Heart left ventricle (tissue), 13 donors: Measurements from ENCODE around the gene TMEM132D.

ENCODE experiments used
- POLR2A ChIP-seq, 2 donors: fragments of 450-650 bp; IDR thresholded peaks; one replicate each; pipeline ENCODE4 v1.6.1; 2017; ENCODE audit warnings: antibody characterized with exemption in 2 of 2, mild to moderate bottlenecking in 2 of 2, moderate library complexity in 2 of 2
- TF ChIP-seq, protein P1 (sequence below), 12 donors: fragments of 200-600 bp; sonication (generic) in 4 of 12; IDR thresholded peaks; one replicate each; pipeline versions ENCODE4 v1.5.0 to v1.8.0; 2018 to 2022; ENCODE audit warnings: antibody characterized with exemption in 12 of 12, mild to moderate bottlenecking in 5 of 12
- donor health status: ischemic (EF 13 %, LVEDD 7.1; RV severe dilation, severe dysfunction).
- donor health status: DM: no; HTN: yes; CAD: no.
- donor health status: DM: no; HTN: no; CAD: no.
- donor health status: ischemic (EF 25% LVEDD 6.9; RV normal size, moderate dysfunction).
- donor health status: ischemic (EF 25% LVEDD 5.7; RV mildly dilated, moderate dysfunction).
- donor health status: ischemic (EF 35%, LVEDD 5.7; RV mildly dilated, moderate dysfunction).
- donor health status: nonischemic (EF 11% LVEDD 7.7; RV severe dilation, severe dysfunction).
- donor health status: DM: yes; HTN: yes; CAD: no.
- donor health status: PGD.
- donor health status: ischemic (EF 29% LVEDD 5.4; RV normal size, mild dysfunction).
- donor health status: nonischemic (EF 23%, LVEDD 6.1; RV moderate dilation, normal function).

DNA sequence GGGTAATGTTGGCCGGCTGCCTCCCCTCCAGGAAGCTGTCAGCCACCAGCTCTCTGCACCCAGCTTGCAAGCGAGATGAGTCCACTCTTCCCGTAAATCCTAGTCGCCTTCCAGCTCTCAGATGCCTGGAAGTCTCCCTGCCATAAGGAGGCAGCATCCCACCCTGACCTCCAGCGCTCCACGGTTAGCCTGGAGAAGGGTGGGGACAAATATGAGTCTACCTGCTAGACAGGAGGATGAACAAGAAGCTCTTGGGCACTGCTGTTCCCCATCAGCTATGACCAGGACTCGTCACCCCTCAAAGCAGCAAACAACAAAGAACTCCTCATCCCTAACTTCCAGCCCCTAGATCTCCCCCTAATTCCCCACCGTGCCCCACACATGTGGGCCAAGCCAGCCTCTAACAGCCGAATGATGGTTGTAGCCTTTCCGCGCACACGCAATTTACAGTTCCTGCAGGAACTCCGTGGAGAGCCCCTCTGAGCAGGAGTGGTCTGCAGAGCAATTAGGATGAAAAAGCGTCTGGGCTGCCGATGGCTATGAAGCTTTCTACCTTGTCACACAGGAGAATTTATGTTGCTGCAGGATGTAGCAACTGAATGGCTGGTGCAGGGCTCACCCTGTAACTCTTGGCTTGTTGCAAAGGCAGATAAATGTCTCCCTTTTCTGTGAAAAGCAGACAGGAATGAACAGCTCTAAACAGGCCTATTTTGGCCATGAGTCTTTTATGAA lies 869.1 kb downstream of the TMEM132D start:
- TF ChIP-seq POLR2A (IDR thresholded peaks at IDR 0.05) = no peak
- TF ChIP-seq, protein P1, sequence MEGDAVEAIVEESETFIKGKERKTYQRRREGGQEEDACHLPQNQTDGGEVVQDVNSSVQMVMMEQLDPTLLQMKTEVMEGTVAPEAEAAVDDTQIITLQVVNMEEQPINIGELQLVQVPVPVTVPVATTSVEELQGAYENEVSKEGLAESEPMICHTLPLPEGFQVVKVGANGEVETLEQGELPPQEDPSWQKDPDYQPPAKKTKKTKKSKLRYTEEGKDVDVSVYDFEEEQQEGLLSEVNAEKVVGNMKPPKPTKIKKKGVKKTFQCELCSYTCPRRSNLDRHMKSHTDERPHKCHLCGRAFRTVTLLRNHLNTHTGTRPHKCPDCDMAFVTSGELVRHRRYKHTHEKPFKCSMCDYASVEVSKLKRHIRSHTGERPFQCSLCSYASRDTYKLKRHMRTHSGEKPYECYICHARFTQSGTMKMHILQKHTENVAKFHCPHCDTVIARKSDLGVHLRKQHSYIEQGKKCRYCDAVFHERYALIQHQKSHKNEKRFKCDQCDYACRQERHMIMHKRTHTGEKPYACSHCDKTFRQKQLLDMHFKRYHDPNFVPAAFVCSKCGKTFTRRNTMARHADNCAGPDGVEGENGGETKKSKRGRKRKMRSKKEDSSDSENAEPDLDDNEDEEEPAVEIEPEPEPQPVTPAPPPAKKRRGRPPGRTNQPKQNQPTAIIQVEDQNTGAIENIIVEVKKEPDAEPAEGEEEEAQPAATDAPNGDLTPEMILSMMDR (IDR thresholded peaks at IDR 0.05) = no peak
